ENCODE data around the gene LRRC63.

Gene LRRC63

GRCh38 chr13:46286972-46287371, 75.2 kb downstream of the LRRC63 start:
- H3K27me3 ChIP-seq (ENCODE audit: insufficient read depth, poor library complexity, severe bottlenecking): no peaks in the 10 kb centered on the region
- no peak overlapping the region for H3K27ac ChIP-seq (replicated peaks)
- no peak for DNase-seq (ENCODE audit: low read depth in 1 of 2, low spot score in 1 of 2)
- no peak overlapping the region for H3K4me3 ChIP-seq (replicated peaks; ENCODE audit: insufficient read depth, low read length)
- TF ChIP-seq POLR2AphosphoS5 (IDR thresholded peaks at IDR 0.05; ENCODE audit: low read depth): no peak
- TF ChIP-seq GABPA (IDR thresholded peaks at IDR 0.05; ENCODE audit: low read depth): no peak
- no peak for TF ChIP-seq SPI1 (IDR thresholded peaks at IDR 0.05; ENCODE audit: borderline replicate concordance, low read depth)
- TF ChIP-seq, protein P1, sequence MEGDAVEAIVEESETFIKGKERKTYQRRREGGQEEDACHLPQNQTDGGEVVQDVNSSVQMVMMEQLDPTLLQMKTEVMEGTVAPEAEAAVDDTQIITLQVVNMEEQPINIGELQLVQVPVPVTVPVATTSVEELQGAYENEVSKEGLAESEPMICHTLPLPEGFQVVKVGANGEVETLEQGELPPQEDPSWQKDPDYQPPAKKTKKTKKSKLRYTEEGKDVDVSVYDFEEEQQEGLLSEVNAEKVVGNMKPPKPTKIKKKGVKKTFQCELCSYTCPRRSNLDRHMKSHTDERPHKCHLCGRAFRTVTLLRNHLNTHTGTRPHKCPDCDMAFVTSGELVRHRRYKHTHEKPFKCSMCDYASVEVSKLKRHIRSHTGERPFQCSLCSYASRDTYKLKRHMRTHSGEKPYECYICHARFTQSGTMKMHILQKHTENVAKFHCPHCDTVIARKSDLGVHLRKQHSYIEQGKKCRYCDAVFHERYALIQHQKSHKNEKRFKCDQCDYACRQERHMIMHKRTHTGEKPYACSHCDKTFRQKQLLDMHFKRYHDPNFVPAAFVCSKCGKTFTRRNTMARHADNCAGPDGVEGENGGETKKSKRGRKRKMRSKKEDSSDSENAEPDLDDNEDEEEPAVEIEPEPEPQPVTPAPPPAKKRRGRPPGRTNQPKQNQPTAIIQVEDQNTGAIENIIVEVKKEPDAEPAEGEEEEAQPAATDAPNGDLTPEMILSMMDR (IDR thresholded peaks at IDR 0.05; ENCODE audit: insufficient read depth, low read length): no peak
- no peak for TF ChIP-seq REST (IDR thresholded peaks at IDR 0.05; ENCODE audit: insufficient replicate concordance, low read depth)

DNA sequence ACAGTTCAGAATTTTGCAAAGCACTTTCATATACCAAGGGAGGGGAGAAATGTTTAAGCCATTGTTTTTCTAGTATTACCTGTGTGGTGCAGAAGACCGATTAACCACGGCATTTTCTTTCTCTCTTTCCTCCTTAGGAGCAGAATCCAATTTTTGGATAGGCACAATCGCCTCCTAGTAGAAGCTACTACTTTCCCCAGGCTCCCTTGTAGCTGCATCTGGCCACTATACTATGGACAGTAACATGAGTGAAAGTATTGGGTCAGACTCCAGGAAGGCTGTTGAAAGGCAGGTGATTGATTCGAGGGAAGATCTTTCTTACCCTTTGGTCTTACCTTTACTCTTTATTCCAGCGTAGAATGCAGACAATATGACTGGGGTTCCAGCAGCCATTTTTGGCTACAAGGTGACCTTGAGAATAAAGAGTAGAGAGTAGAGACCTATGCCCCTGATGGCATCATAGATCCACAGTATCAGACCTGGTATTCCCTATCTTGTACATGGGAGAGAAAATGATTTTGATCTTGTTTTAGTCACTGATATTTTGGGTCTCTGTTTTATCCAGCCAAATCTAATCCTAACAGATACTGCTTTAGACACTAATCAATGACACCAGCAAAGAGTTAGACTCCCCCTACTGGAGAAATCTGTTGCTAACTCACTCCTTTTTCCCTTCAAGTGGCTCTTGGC, 77.0 kb downstream of the LRRC63 start:
- DNase-seq (ENCODE audit: low read depth in 1 of 2, low spot score in 1 of 2): peak; percentile 52 to 72
- no peak overlapping the region for H3K4me3 ChIP-seq (replicated peaks; ENCODE audit: insufficient read depth, low read length)

DNA sequence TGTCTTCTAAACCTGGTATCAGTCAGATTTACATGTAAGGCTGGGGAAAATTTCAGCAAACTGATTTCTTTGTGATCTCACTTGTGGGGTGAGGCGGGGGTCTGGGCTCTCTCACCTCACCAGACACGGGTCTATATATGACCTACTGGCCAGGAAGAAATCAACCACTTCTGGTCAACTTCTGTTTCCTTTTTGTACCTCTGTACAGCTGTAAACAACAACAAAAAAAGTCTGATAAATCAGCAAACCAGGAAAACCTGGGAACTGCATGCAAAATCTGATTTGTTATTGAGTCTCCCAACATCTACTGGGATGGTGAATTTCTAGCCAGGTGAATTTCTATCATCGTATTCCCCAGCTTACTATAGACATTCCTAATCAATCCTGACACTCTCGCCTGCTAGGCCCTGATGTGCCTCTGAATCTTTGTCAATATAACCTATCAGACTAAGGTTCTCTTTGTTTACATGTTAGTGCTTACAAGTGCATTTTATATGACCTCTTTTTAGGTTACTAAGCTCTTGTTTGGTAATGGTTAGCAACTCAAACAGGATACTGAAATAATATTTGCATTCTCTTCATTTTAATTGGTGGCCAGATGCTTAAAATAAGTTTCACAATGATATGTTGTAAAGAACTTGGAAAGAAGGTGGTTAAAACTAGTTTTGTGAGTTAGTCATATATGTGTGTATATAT, 77.7 kb downstream of the LRRC63 start:
- no peak for DNase-seq (ENCODE audit: low read depth in 1 of 2, low spot score in 1 of 2)
- no peaks in the 10 kb centered on the region for H3K27me3 ChIP-seq (ENCODE audit: insufficient read depth, poor library complexity, severe bottlenecking)
- peak overlapping the region; percentile 55 for H3K27ac ChIP-seq (replicated peaks)
- no peak overlapping the region for H3K4me3 ChIP-seq (replicated peaks; ENCODE audit: insufficient read depth, low read length)
- no peak for TF ChIP-seq POLR2AphosphoS5 (IDR thresholded peaks at IDR 0.05; ENCODE audit: low read depth)
- no peak for TF ChIP-seq GABPA (IDR thresholded peaks at IDR 0.05; ENCODE audit: low read depth)
- TF ChIP-seq SPI1 (IDR thresholded peaks at IDR 0.05; ENCODE audit: borderline replicate concordance, low read depth): no peak
- TF ChIP-seq REST (IDR thresholded peaks at IDR 0.05; ENCODE audit: insufficient replicate concordance, low read depth): no peak
- TF ChIP-seq, protein P1 (IDR thresholded peaks at IDR 0.05; ENCODE audit: insufficient read depth, low read length): no peak

More for the DNA sequence above, 77.0 kb downstream of the LRRC63 start:
- TF ChIP-seq SPI1 (IDR thresholded peaks at IDR 0.05; ENCODE audit: borderline replicate concordance, low read depth): no peak
- TF ChIP-seq, protein P1 (IDR thresholded peaks at IDR 0.05; ENCODE audit: insufficient read depth, low read length): peak; percentile 92
- no peaks in the 10 kb centered on the region for H3K27me3 ChIP-seq (ENCODE audit: insufficient read depth, poor library complexity, severe bottlenecking)
- peak overlapping the region; percentile 55 for H3K27ac ChIP-seq (replicated peaks)

Data from HL-60 (cell line).